ENCODE measurements around the gene NDUFAF5.

- TF ChIP-seq SNAI2 (CRISPR knock-in tag; IDR thresholded peaks at IDR 0.05) (no peak), ZNF565 (CRISPR knock-in tag; conservative IDR thresholded peaks at IDR 0.05; ENCODE audit: low read depth) (no peak), TSHZ2 (CRISPR knock-in tag; IDR thresholded peaks at IDR 0.05) (no peak), OSR1 (CRISPR knock-in tag; IDR thresholded peaks at IDR 0.05) (no peak), ZFP3 (CRISPR knock-in tag; IDR thresholded peaks at IDR 0.05) (no peak), TOX (CRISPR knock-in tag; IDR thresholded peaks at IDR 0.05; ENCODE audit: borderline replicate concordance) (no peak)
Measured at GRCh38 chr20:13852306-13852705, 67.5 kb downstream of the NDUFAF5 start.
